GM18867 (cell line): ENCODE data around the gene ROPN1L.

Experiments used
- ATAC-seq: cut with Tn5 transposase; IDR thresholded peaks from one replicate; pipeline ENCODE4 v1.9.1; 2021; ENCODE audit warnings: mild to moderate bottlenecking, moderate library complexity; ENCODE audit not compliant: unreplicated experiment

ROPN1L gene

DNA sequence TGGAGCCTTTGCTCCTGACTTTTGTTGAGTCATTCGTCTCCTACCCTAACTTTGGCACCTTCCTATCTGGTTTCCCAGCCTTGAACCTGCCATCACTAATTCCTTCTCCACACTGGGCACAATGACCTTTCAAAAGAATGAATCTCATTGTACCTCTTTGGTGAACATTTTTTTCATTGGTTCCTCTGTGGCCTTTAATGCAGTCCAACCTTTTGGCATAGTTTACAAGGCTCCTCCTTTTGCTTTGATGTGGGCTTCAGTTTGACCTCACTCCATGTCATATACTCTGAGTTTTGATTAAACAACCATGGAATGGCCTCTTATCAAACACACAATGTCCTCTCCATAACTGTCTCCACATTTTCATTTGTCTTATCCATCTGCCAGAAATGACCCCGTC, 14.5 kb upstream of the ROPN1L start:
- no peak for ATAC-seq

- ATAC-seq, result no peak
These were observed 13.7 kb upstream of the ROPN1L start for GRCh38 chr5:10427978-10428377.

- ATAC-seq, result no peak
These were observed 10.3 kb upstream of the ROPN1L start for GRCh38 chr5:10431415-10431814.

DNA sequence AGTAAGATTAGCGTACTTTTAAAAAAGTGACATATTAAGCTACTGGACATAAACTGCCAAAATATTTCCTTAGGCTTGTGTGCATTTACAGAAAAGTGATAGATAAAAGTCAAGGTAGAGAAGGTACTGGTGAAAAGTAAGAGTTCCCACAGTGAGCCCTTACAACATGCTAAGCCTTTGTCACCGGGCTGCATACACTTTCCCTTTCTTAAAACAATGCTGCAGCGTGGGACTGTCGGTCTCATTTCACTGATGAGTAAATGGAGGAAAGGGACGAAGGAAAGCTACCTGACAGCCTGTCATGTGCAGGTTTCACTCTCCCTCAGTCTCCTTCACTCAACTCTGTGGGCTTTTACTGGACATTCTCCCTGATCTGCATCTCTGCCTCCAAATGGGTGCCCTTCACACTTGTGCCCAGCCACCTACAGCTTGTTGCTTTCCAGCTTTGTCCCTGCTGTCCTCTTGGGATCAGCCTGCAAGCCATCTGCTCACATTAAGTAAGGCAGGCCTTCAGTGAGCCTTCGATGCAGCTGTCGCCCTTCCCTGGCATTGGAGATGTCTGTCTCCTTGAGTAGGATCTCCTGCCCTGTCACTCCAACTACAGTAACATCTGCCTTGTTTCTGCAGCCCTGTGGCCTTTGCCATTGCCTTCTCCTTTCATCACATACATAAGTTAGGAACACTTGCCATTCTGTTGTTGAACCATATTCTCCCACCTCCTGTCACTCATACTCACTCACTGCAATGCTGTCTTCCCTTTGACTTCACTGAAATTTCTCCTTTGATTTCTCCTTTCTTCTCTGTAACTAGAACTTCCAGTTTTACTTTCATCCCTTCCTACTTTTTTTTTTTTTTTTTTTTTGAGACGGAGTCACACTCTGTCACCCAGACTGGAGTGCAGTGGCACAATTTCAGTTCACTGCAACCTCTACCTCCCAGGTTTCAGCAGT, 9.3 kb upstream of the ROPN1L start:
- ATAC-seq, result no peak

DNA sequence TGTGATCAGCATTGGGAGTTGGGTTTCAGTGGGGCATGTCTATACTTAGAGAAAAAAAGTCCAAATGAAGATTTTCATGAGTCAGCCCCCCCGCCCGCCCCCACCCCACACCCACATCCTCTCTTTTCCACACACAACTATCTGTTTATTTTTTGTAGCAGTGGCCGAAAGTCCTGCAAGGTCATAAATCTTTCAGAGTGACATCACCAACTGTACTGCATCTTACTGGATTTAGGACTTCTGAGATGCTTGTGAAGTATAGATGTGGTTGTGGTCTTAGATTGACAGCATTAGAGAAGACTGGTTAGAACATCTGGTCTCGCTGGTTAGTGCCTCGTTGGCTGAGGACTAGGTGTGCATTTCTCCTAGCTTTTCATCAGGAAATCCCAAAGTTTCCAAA, 7.3 kb upstream of the ROPN1L start:
- ATAC-seq, result no peak

DNA sequence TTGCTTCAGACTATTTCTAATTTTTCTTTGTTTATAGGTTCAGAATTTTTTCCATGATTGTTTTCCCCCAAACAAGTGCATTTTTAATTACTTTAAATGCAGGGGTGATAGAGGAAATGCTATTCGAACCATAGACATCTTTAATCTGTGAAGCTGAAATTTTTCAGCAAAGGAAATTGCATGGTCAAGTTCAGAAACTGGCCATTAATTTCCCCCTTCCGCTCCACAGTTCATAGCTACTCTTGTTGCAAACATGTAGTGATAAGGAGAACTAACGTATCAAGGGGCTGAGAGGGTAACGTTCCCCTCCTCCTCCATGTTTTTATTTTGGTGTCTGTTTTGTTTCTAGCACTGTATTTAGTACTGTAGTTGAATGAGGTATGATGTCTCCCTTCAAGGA, 3.4 kb upstream of the ROPN1L start:
- no peak for ATAC-seq

- ATAC-seq, result no peak
These were observed 2.0 kb upstream of the ROPN1L start for GRCh38 chr5:10439692-10440091.

DNA sequence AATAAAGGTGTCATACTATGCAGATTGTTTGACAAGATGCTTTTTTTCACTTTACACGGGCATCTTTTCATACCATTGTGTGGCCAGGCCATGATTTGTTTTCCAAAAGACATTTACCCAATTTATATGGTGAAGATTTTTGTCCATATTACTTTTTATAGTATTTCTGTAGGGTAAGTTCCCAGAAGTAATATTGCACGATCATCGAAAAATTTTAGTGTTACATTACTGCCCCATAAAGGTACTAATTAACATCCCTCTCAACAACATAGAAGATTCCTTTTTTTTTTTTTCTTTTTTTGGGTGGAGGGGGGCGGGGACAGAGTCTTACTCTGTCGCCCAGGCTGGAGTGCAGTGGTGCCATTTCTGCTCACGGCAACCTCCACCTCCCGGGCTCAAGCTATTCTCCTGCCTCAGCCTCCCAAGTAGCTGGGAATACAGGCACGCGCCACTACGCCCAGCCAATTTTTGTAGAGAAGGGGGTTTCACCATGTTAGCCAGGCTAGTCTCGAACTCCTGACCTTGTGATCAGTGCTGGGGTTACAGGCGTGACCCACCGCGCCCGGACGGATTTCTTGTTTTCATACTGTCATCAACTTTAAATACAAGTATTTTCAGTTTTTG, 1.2 kb upstream of the ROPN1L start:
- no peak for ATAC-seq

- peak; percentile 42 for ATAC-seq
These were observed 335 bp downstream of the ROPN1L start for GRCh38 chr5:10441992-10442435.

DNA sequence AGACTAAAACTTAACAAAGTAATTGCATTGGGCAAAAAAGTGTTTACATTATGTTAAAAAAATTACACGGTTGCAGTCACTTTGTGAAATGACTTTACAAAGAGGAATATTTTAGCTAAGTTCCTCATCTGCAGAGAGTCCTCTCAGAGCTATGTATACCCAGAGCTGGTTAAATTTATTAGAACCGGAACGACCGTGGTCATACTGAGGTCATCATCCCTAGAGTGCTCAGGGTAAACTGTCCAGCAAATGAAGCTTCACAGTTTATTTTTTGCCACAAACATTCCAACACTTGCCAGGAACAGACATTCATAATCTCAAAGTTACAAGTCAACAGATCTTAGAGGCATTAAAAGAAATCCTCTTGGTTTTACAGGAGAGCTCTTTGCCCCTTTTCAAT, 897 bp downstream of the ROPN1L start:
- ATAC-seq, result no peak

DNA sequence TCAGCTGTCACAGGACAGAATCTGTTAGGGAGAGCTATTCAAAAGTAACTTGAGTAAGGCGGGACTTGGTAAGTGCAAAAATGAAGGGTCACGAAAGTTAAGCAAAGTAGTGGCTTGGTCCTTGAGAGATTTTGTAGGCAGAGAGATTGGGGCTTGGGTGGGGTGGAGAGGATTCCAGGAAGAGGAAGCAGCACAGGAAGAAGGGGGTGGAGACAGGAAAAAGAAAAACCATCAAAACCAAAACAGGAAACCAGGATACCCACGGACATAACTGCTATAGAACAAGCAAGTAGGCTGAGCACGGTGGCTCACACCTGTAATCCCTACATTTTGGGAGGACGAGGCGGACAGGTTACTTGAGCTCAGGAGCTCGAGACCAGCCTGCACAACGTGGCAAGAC, 3.7 kb downstream of the ROPN1L start:
- no peak for ATAC-seq

- no peak for ATAC-seq
These were observed 4.8 kb downstream of the ROPN1L start for GRCh38 chr5:10446490-10446889.

GRCh38 chr5:10447041-10447440, 5.4 kb downstream of the ROPN1L start:
- ATAC-seq, result no peak

DNA sequence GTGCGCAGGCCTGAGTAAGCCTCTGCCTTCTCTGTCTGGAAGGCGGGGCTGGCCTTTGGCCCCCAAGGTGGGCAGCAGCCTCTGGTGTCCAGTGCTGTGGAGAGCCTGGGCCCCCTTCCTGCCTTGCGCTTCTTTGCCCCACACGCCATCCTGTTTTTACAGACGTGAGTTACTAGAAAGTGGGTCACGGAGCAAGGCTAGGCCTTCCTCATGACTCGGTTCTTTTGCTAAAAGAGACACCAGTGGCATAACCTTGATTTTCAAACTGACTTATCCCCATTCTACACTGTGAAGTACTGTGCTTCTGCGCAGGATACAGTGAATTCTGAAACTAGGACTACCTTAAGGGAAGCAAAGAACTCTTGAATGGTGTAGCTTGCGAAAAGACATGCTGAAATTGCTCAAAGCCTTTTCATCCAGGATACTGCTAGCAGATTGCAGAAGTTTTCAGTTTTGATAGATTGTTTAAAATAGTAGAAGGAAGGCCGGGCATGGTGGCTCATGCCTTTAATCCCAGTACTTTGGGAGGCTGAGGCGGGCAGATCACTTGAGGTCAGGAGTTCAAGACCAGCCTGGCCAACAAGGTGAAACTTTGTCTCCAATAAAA, 7.2 kb downstream of the ROPN1L start:
- no peak for ATAC-seq

DNA sequence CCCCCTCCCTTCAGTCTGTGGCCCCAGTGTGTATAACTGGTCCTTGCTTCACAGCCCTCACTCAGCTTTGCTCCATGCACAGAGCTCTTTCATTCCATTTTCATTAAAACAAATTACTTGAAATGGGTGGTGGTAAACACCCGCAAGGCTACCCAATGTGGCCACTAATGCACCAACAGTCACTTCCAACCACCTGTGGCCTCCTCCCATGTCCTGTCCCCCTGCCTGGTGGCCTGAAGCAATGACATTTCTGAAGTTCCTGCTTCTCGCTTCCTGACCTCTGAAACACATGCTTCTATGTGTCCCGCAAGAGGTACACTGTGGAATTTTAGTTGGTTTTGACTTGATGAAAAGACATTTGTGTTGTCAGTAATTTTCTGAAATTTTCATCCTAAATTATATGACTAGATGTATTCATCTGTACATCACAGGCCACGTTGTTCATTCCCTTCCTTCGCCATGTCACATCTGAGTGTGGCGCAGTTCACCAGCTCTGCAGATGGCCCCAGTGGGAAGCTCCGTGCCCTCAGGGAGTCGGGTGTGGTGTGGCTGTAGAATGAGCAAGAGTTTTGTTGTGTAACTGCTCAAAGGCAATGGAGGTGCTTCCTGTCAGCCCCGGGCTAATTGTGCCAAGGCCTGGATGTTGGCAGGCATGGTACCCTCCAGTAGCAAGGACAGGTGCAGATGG, 9.6 kb downstream of the ROPN1L start:
- no peak for ATAC-seq

GRCh38 chr5:10452768-10453331, 11.2 kb downstream of the ROPN1L start:
- ATAC-seq, result peak; percentile 74

DNA sequence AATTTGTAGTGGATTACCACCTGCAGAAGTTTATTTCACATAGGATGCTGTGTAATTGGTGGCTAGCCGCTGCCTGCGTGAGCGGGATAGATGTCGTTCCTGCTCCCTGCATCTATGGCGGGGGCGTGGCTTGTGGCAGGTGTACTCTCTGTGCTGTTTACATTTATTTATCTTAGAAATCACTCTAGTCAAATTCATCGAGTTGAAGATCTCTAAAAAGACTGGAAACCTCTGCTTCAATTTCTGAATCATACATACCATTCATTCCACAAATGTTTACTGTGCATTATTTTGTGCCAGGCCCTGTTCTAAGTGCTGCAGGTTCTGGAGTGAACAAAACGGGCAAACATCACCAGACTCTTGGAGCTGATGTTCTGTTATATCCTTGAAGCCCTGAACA, 11.9 kb downstream of the ROPN1L start:
- no peak for ATAC-seq

DNA sequence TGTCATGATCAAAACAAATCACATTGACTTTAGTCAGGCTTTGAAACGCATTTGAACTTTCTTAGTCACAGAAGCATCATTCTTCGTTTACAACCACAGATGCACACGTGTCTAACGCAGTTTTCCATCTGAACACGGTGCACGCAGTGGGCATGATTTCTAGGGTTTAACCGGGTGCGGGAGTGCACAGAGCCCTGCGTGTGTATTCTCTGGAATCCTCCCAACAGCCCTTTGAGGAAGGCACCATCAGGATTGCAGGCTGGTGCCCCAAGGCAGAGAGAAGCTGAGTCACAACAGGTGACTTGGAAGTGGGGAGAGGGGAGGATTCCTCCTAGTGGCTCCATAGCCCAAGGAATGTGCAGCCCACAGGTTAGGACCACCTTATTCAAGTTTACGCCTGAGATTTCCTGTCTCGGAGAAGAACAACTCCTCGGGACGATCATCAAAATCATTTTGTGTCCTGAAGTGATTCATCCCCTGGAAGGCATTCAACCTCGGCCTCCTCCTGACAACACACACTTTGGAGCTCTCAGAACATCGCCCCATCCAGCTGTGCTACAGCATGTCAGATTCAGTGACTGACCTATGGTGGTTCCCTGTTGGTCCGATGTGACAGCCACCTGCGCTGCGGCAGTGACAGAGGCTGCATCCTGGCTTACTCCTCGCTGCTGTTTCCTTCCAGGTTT, 13.1 kb downstream of the ROPN1L start:
- ATAC-seq, result no peak

GRCh38 chr5:10455277-10455670, 13.6 kb downstream of the ROPN1L start:
- ATAC-seq, result no peak
